ENCODE measurements around the gene ELK3.

Gene ELK3

DNA sequence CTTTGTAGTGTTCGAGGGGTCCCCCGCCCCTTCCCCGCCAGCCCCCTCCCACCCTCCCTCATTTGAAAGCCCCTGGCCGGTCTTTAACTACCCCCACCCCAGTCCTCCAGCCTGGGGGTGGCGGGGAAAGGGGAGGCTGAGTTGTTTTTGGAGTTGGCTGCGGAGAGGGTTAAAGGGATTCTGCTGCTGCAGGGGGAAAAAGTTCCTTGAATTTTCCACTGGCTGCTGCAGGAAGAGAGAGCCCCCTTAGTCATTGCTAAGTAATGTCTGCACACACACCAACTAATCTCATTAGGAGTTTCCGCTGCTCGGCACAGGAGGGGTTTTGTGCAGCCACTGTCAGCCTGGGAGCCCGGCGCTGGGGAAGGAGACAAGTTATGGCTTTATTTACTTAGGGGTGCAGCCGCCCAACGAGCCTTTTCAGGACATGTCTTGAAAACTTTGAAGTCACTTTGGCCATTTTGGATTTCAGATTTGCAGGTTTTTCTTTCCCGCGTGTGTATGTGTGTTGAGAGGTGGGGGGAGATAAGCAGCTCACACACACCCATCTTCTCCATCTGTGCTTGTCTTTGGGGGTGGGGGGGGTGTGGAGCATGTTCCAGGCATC is 1.8 kb downstream of the ELK3 start:
- DNase-seq (ENCODE audit: extremely low read depth, low read depth), result no peak
- TF ChIP-seq, protein P1, sequence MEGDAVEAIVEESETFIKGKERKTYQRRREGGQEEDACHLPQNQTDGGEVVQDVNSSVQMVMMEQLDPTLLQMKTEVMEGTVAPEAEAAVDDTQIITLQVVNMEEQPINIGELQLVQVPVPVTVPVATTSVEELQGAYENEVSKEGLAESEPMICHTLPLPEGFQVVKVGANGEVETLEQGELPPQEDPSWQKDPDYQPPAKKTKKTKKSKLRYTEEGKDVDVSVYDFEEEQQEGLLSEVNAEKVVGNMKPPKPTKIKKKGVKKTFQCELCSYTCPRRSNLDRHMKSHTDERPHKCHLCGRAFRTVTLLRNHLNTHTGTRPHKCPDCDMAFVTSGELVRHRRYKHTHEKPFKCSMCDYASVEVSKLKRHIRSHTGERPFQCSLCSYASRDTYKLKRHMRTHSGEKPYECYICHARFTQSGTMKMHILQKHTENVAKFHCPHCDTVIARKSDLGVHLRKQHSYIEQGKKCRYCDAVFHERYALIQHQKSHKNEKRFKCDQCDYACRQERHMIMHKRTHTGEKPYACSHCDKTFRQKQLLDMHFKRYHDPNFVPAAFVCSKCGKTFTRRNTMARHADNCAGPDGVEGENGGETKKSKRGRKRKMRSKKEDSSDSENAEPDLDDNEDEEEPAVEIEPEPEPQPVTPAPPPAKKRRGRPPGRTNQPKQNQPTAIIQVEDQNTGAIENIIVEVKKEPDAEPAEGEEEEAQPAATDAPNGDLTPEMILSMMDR (IDR thresholded peaks at IDR 0.05; ENCODE audit: low read depth, low read length), result no peak

DNA sequence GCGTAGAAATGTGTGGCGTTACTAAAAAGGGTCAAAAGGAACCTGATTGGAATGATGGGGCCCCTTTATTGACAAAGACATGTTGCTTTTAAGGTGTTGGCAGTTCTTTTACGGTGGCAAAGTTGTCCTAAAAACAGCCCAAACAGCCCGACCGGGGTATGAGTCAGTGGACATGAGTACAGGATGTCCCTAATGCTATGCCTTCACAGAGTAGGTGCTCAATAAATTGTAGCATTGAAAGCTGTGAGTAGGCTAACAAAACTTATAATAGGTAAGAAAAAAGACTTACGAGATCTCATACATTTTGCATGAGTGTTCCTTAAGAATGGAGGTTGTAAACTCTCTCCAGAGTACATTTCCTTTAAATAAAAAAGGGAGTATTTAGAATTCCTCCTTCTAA is 2.6 kb downstream of the ELK3 start:
- no peak for DNase-seq (ENCODE audit: extremely low read depth, low read depth)
- TF ChIP-seq, protein P1 (IDR thresholded peaks at IDR 0.05; ENCODE audit: low read depth, low read length), result no peak

DNA sequence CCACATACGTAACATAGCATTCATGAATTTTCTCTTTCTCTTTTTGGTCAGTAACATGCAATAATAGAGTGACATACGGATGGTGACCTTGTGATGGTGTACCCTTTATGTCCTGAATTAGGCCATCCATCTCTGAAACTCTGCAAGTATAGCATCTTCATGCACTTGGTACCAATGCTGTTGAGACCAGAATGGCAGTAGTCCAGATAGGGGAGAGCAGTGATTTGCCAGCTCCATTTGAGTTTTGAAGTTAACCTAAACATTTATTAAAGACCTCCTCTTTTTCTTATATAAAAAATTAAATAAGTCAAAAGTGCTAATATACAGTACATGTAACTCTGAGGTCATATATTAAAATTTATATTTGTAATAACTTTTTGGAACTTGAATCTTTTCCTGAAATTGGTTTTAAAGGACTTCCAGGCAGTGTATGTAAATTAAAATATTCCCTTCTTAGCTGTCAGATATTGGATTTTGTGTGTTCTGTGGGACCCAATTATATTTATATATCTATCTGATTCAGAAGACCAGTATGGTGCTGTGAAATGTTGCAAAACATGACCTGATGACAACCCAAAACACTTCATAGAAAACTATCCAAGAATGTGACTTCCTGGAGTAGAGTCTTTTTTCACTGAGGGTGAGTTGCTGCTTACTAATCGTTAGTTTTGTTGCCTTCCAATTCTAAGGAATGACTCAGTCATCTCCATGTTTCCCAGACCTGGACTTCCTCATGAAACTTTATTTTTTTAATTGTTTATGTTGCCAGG is 3.5 kb downstream of the ELK3 start:
- no peak for DNase-seq (ENCODE audit: extremely low read depth, low read depth)
- TF ChIP-seq, protein P1 (IDR thresholded peaks at IDR 0.05; ENCODE audit: low read depth, low read length), result no peak

DNA sequence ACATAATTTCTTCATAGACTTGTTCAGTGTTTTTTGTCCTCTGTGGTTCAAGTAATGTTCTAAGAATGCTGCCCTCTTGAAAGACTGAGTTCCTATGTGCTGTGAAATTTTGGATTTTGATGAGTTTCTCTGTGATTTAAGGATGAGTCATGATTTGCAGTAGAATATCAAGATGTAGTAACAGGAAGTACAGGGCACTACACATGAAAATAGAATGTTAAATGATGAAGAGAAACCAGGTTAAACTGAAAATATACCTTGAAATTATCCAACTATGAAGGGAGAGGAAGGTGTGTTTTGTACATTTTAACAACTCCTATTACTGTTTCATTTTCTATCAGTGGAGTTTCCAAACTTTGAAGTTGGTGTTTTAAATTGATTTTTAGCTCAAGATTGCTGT is 4.8 kb downstream of the ELK3 start:
- no peak for DNase-seq (ENCODE audit: extremely low read depth, low read depth)
- TF ChIP-seq, protein P1 (IDR thresholded peaks at IDR 0.05; ENCODE audit: low read depth, low read length), result no peak

DNA sequence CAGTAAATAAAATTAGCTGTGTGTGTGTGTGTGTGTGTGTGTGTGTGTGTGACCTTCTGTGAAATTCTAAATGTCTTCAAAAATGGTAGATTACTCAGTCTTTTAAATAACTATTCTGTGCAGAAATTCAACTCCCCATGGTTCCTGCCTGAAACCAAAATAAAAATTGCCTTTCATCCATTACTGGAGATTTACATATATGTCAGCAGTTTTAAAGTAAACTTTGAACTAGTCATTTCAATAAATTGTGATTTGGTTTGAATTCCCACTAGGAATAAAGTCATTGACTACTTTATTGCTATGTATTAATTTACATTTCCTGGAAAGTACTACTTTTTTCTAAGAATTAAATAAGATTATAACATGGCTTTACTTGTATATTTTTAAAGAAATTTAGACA is 5.3 kb downstream of the ELK3 start:
- TF ChIP-seq, protein P1 (IDR thresholded peaks at IDR 0.05; ENCODE audit: low read depth, low read length), result no peak
- DNase-seq (ENCODE audit: extremely low read depth, low read depth), result no peak

DNA sequence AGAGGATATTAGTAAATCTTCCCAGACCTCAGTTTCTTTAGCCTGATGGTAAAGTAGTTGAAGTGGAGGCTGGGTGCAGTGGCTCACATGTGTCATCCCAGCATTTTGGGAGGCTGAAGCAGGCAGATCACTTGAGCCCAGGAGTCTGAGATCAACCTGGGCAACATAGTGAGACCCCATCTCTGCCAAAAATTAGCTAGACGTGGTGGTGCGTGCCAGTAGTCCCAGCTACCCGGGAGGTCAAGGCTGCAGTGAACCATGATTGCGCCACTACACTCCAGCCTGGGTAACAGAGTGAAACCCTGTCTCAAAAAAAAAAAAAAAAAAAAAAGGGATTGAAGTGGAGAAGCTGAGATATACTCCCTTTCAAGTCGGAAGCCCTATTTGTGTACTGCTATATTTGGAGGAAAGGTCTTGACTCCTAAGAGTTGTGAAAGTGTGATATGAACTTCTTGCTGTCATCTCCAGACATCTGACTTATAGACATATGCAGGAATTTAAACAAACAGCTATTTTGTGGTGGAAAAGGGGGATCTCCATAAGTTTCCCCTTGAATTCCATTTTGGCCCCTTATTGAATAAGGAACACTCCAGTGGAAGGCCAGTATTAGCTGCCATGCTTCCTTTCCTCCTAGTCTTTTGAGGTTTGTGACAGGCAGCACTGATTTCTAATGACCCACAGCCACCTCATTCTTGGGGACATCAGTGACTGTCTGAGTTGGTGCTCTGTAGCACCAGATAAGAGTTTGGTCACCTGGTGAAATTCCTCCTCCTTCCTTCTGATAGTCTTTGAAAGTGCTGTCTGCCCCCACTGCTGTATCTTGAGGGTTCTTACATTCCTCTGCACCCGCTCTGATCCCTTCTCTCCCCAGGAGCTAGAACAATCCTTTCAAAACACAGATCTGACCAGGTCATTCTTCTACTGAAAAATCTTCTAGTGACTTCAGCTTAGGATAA is 7.4 kb downstream of the ELK3 start:
- TF ChIP-seq, protein P1 (IDR thresholded peaks at IDR 0.05; ENCODE audit: low read depth, low read length), result no peak
- no peak for DNase-seq (ENCODE audit: extremely low read depth, low read depth)

Measured in AG09319 (cell line).